Mesodermal cell (in vitro differentiated cells): Measurements from ENCODE around the gene SP100.

Source experiments
- H3K27ac ChIP-seq: 2 replicates; pipeline ENCODE4 v1.7.0; 2013; ENCODE audit warnings: mild to moderate bottlenecking, low read depth, low read length, moderate library complexity; ENCODE audit not compliant: severe bottlenecking
- H3K36me3 ChIP-seq: 2 replicates; pipeline ENCODE4 v1.7.1; 2013; ENCODE audit warnings: mild to moderate bottlenecking, low read length, moderate library complexity; ENCODE audit not compliant: control insufficient read depth, insufficient read depth
- H3K4me1 ChIP-seq: one replicate; pipeline ENCODE4 v1.7.1; 2013; ENCODE audit warnings: mild to moderate bottlenecking, low read length; ENCODE audit not compliant: insufficient read depth, control insufficient read depth, poor library complexity, severe bottlenecking
- H3K4me3 ChIP-seq: 2 replicates; pipeline ENCODE4 v1.7.0; 2013; ENCODE audit warnings: low read length, control low read depth, mild to moderate bottlenecking; ENCODE audit not compliant: insufficient read depth, poor library complexity, severe bottlenecking; ENCODE audit errors: extremely low read depth
- H3K9me3 ChIP-seq: 2 replicates; pipeline ENCODE4 v1.7.1; 2013; ENCODE audit warnings: mild to moderate bottlenecking, low read length, moderate library complexity; ENCODE audit not compliant: control insufficient read depth
- WGBS, 2 experiments: methylation state at CpG; one replicate each; pipeline ENCODE4 v1.1.5; 2013; ENCODE audit warnings: missing lambda C conversion rate in 2 of 2; ENCODE audit not compliant: insufficient coverage in 2 of 2; 5-methylcytosine and 5-hydroxymethylcytosine counted together

The SP100 gene

GRCh38 chr2:230582851-230583283 is 166.9 kb downstream of the SP100 start:
- Histone ChIP-seq H3K9me3 (no peaks in the 10 kb centered on the region), H3K4me1 (peaks cover 4% of the 10 kb centered on the region), H3K27ac (no peak overlapping the region), H3K4me3 (no peak overlapping the region), H3K36me3 (no peaks in the 10 kb centered on the region)
- WGBS, 2 experiments: 74 to 85% methylated on average over 5 of the region's 5 CpGs

- H3K4me3 ChIP-seq: no peak overlapping the region
- WGBS, 2 experiments: 100% methylated on average over 1 of the region's 2 CpGs
- H3K9me3 ChIP-seq: no peaks in the 10 kb centered on the region
- no peak overlapping the region for H3K27ac ChIP-seq
- peaks cover 4% of the 10 kb centered on the region for H3K4me1 ChIP-seq
- no peaks in the 10 kb centered on the region for H3K36me3 ChIP-seq
Measured at GRCh38 chr2:230583581-230583980, 167.6 kb downstream of the SP100 start.

GRCh38 chr2:230586328-230586982 is 170.5 kb downstream of the SP100 start:
- no peaks in the 10 kb centered on the region for H3K9me3 ChIP-seq
- H3K36me3 ChIP-seq: no peaks in the 10 kb centered on the region
- no peak overlapping the region for H3K4me3 ChIP-seq
- H3K4me1 ChIP-seq: peaks cover 4% of the 10 kb centered on the region
- no peak overlapping the region for H3K27ac ChIP-seq
- WGBS, 2 experiments: no CpG with 5 or more reads among the region's 2 CpGs

- no peak overlapping the region for H3K4me3 ChIP-seq
- H3K9me3 ChIP-seq: no peaks in the 10 kb centered on the region
- peaks cover 4% of the 10 kb centered on the region for H3K4me1 ChIP-seq
- no peaks in the 10 kb centered on the region for H3K36me3 ChIP-seq
- H3K27ac ChIP-seq: no peak overlapping the region
- 80 to 100% methylated on average over 1 of the region's 3 CpGs for WGBS, 2 experiments
Measured at GRCh38 chr2:230589025-230589424, 173.0 kb downstream of the SP100 start.

DNA sequence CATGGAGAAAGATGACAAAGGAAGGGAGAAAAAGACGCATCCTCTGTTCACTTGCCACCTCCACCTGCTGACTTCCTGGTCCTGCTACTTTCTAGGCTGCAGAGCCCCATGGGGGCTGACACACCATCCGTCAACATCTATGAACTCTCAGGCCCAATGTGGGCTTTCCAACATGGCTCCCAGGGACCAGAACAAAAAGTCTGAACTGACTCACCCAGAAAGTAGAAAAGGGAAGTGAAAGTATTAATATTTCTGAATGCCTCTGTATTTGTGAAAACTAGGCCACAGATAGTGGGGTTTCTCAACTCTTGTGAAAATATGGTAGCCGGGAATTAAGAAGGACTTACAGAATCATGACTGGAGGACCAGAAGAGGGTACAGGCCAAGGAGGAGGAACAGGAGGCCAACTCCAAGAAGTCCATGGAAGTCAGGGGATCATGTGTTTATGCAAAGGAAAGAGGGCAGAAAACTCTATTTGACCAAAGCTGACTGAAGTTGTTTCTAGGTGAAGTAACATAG is 173.6 kb downstream of the SP100 start:
- H3K4me1 ChIP-seq: peaks cover 4% of the 10 kb centered on the region
- WGBS, 2 experiments: 85 to 100% methylated on average over 1 to 2 of the region's 3 CpGs
- H3K36me3 ChIP-seq: no peaks in the 10 kb centered on the region
- no peaks in the 10 kb centered on the region for H3K9me3 ChIP-seq
- H3K4me3 ChIP-seq: no peak overlapping the region
- H3K27ac ChIP-seq: no peak overlapping the region

GRCh38 chr2:230590333-230590732 is 174.3 kb downstream of the SP100 start:
- Histone ChIP-seq H3K4me1 (peaks cover 4% of the 10 kb centered on the region), H3K27ac (no peak overlapping the region), H3K4me3 (no peak overlapping the region), H3K36me3 (no peaks in the 10 kb centered on the region), H3K9me3 (no peaks in the 10 kb centered on the region)
- 70% methylated on average over 2 of the region's 3 CpGs; no CpG with 5 or more reads in 1 of the 2 experiments for WGBS, 2 experiments

DNA sequence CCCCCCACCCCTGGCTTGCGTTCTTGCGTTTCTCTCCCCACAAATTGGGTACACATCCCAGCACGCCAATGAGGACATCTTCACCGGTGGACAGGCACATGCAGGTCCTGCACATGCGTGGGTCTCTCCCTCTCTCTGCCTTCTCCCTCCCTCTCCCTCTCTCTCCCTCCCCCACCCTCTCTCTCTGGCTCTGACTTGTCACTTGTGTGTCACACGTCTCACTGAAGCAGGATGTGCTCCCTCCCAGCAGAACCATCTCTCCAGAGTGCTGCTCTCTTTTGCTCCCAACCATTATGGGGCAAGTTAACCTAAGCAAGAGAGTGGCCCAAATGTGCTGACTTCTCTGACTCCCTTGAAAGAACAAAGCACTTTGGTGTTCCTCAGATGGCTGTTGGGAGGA is 175.8 kb downstream of the SP100 start:
- 87 to 95% methylated on average over 6 of the region's 6 CpGs for WGBS, 2 experiments
- Histone ChIP-seq H3K36me3 (no peaks in the 10 kb centered on the region), H3K27ac (no peak overlapping the region)

GRCh38 chr2:230592775-230593174 is 176.8 kb downstream of the SP100 start:
- Histone ChIP-seq H3K4me1 (no peaks in the 10 kb centered on the region), H3K9me3 (no peaks in the 10 kb centered on the region), H3K27ac (no peak overlapping the region), H3K36me3 (no peaks in the 10 kb centered on the region), H3K4me3 (no peak overlapping the region)
- 94 to 100% methylated on average over 2 of the region's 4 CpGs for WGBS, 2 experiments

More for the DNA sequence above, 175.8 kb downstream of the SP100 start:
- Histone ChIP-seq H3K9me3 (no peaks in the 10 kb centered on the region), H3K4me3 (no peak overlapping the region), H3K4me1 (no peaks in the 10 kb centered on the region)
